Inflammatory macrophage treated with lipopolysaccharide for 1 hour (primary cell): ENCODE results near the gene GTF3C1.

ENCODE experiments used
- DNase-seq, 2 donors: peaks; one replicate each; pipeline ENCODE4 v3.0.0-alpha.2; 2020 to 2022

GTF3C1 gene

DNA sequence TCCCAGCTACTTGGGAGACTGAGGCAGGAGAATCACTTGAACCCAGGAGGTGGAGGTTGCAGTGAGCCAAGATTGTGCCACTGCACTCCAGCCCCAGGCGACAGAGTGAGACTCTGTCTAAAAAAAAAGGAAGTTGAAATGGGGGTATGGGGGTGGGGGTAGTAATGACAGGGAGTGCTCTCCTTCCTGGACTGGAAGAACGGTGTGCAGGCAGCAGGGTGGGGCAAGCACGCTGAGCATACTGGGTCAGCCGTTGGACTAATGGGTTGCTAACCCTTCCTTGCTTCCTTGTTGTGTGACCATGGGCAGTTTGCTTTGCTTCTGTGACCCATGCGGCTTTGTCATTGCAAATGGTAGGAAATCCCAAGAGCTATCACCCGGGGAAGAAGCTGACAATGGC, 16.7 kb upstream of the GTF3C1 start:
- DNase-seq = peak; percentile 28 to 49

DNA sequence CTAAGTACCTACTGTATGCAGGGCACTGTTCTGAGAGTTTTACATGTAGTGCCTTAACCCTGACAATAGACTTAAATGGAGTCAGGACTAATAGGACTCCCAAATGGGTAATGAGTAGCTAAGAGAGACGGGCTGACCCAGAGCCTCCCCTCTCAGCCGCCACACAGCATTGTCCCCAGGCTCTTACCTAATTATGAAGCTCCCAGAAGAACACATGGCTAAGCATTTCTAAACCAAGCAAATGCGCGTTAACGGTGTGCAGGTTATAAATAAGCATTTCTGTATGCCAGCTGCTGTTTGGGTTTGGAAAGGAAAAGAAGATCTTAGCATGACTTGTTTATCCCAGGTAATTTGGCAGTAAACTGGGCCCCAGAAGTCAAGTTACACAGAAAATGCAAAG, 14.5 kb upstream of the GTF3C1 start:
- no peak for DNase-seq

DNA sequence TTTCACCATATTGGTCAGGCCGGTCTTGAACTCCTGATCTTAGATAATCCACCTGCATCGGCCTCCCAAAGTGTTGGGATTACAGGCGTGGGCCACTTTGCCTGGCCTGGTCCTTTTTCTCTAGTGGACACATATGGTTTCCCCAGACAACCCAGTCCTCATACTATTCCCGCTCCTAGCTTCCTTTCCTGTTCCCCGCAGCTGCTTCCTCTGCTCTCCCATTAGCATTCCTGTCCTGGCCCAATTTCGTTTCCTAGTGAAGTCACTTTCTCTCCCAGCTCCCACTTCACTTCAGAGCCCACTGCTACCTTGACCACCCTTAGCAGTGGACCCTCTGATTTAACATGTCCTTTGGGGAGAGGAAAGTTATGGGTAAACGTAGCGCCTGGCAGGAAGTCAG, 11.5 kb upstream of the GTF3C1 start:
- no peak for DNase-seq

DNA sequence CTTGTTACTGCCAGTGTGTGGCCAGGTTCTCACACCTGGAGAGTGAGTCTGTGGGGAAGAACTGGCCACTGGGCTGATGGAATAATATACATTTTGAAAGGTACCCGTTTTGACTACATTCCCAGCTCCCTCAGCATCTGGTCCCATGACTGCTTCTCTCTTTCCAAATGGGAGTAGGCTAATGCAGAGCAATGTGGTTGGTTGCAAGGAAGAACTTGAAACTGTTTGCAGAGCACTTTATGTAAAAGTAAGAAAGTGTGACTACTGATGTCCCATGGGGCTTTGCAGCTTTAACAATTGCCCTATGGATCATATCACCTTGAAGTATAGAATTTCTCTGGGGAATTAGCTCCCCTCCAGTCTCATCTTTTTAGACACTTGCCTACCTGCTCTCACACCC, 9.2 kb upstream of the GTF3C1 start:
- DNase-seq = no peak

DNA sequence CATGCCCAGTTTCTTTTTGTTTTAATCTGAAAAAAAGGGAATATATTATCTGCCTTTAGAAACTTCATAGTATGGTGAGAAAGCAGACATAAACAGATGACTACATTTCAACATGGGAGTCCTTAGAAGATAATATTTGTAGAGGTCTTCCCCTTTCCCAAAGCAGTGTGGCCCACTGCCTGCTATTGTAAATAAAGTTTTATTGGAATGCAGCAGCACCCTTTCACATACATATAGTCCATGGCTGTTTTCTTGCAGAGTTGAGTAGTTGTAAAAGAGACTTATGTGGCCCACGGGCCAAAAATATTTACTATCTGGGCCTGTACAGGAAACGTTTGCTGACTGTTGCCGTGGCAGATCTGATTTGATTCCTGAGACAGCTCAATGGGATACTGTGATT, 8.7 kb upstream of the GTF3C1 start:
- DNase-seq = no peak

DNA sequence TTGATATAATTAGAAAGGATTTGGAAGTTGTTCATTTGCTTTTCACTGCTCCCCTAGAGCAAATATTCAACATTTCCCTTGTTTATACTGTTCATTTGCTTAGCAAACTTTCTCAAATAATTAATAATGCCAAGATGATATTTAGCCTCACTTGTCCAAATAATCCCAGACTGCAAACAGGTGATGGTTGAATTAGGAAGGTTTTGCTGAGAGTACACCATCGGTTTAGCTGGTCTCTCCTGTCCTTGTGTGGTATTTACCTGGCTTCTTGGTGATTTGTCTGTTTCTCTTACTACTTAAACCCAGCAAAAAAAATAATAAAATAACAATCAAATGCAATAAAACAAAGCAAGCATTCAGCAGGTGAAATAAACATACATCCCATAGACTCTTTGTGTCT, 6.8 kb upstream of the GTF3C1 start:
- no peak for DNase-seq

DNA sequence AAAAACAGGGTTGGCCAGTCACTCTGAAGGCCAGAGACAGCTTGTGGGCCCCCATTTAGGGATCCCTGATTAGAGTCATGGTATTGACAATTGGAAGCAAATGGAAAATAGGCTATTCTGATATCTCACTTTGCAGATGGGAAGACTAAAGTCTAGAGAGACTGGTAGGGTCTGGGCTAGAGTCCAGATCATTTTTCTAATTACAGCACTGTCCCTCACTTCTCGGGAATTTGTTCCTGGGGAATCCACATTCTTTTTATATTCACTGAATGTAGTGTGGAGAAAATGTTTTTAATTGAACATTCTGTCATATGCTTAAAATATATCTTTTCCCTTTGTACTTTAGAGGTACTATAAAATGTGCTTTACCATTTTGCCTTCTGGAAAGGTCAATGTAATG, 1.3 kb upstream of the GTF3C1 start:
- DNase-seq = no peak

DNA sequence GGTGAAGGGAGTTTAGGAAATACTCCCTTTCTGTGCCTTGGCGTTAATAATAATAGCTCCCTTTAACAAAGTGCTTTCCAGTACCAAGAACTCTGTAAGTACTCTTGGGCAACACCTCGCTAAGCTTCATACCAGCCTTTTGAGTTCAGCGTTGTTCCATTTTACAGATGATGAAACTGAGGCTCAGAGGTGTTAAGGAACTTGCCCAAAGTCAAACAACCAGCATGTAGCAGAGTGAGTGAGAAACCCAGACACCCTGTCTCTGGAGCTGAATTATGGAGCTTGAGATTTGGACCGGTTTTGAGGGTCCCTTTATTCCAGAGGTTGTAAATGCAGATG, 838 bp upstream of the GTF3C1 start:
- DNase-seq = no peak

DNA sequence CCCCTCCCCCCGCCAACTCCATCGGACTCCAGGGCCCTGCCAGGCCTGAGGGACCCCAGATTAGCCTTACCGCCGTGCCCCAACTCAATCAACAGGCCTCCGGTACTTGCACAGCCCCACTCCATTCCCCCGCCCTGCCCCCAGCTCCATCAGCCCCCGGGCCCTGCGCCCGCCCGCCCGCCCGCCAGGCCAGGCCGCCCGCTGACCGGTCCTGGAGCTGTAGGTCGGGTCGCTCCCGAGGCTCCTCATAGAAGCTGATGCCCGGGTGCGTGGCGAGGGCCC, 308 bp downstream of the GTF3C1 start:
- DNase-seq = no peak

DNA sequence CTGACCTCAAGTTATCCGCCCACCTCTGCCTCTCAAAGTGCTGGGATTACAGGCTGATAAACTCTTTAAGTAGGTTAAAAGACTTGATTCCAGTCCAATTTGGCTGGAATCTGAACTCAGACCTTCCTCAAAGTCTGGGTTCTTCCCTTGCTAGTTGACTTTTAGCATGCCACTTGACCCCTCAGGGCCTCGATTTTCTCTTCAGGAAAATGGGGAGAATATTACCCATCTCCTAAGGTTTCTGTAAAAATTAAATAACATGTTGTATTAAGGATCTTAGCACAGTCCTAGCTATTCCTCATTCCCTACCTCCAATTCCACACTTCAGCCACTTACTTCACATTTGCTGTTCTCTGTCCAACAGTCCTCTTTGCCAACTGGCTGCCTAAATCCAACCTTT, 1.9 kb downstream of the GTF3C1 start:
- no peak for DNase-seq

DNA sequence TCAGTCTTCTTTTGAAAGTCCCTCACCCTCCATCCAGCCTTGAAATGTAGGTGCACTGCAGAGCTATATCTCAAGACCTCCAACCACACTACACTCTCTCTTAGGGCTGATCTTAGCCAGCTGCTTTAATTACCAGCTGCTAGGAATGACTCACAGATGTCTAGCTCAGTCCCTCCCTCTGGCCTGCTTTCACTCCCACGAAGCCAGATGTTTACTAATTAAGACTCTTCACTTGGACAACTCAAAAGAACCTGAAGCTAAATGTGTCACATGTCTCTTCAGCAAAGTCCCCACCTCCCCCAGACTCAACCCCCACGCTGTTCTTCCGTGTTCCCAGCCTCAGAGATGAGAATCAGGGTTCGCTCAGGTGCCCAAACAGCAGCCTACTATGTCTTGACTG, 2.6 kb downstream of the GTF3C1 start:
- peak in 1 of 2 donors; percentile 6 for DNase-seq

DNA sequence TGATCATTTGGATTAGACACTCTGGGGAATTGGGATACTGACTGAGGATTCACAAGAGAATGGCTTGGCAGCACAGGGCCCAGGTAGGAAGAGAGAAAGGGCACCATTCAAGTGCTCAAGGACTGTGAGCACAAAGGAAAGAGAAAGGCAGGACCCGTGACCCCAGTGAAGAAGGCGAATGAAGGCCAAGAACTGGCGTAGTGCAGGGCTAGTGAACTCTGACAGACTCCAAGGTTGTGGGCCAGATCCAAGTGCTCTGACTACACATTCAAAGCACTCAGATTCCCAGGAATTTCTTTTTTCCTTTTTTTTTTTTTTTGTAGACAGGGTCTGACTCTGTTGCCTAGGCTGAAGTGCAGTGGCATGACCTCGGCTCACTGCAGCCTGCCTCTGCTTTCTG, 5.0 kb downstream of the GTF3C1 start:
- DNase-seq = no peak

DNA sequence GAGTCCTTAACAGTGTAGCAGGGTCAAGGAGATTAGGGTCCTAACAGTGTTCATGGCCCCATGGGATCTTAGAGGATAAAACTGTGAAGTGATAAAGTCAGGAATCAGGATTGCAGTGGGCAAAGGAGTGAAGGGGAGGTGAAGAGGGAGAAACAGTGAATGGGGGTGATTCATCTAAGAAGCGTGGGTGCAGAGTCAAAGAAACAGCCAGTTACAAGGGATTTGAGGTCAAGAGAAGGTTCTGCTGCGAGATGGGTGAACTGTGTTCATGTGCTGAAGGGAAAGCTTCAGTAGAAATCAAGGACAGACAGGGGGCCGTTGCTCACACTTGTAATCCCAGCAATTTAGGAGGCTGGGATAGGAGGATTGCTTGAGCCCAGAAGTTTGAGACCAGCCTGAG, 5.9 kb downstream of the GTF3C1 start:
- no peak for DNase-seq

DNA sequence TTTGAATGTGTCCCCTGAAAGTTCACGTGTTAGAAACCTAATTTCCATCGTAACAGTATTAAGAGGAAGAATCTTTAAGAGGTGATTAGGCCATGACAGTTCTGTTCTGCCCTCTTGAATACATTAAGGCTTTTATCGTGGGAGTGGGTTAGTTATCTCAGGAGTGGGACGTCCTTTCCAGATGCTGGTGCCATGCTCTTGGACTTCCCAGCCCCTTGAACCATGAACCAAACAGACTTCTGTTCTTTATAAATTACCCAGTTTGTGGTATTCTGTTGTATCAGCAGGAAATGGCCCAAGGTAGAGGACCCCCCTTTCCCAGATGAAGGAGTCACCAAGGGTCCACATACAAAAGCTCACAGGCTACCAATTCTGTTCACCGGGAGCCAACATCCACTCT, 10.1 kb downstream of the GTF3C1 start:
- DNase-seq = no peak

DNA sequence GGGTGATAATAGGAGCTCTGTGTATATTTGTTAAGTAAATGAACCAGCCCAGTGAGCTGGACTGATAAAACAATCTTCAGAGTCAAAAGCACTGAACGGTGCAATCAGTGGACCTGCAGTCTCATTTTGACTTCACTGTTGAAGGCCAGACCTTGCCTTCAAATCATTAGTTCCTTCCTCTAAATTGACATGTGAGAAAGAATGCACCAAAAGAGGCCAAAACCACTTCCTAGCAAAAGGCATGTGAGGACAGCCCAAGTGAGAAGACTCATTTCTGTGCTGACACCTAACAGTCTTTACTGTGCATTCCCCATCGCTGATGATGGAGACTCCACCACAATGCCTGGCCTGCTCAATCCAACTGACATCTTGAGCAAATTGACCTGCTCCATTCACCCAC, 10.6 kb downstream of the GTF3C1 start:
- no peak for DNase-seq

DNA sequence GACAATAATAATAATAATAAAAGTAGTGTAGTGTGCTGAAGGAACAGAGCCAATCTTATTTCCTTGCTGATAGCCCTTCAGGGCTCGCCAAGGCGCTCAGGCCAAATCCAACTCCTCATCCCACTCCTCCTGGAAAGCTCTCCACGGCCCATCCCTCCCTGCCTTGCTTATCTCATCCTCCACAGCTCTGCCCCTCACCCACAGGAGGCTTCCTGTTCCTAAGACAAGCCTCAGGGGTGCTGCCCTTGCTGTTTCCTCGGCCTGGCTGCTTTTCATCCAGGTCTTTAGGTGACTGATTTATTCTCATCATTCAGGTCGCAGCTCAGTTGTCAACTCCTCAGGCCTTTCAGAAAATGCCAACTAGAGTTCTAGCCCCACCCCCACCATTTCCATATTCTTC, 11.2 kb downstream of the GTF3C1 start:
- no peak for DNase-seq

DNA sequence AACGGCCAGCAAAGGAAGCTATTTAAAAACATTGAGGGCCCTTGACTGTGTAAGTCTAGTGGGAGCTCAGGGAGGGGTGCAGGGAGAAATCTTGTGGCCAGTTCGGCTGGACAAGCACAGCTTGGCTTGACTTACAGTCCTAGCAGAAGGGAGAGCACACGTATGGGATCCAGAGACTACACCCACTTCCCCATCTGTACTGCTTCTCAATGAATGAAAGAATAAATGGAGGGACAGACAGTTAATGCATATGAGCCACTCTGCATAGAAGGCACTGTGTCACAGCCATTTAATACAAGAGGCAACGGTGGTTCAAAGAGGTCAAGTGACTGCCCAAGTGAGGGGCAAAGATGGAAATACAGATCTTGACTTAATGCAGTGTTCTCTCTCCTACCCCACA, 15.5 kb downstream of the GTF3C1 start:
- DNase-seq = no peak

DNA sequence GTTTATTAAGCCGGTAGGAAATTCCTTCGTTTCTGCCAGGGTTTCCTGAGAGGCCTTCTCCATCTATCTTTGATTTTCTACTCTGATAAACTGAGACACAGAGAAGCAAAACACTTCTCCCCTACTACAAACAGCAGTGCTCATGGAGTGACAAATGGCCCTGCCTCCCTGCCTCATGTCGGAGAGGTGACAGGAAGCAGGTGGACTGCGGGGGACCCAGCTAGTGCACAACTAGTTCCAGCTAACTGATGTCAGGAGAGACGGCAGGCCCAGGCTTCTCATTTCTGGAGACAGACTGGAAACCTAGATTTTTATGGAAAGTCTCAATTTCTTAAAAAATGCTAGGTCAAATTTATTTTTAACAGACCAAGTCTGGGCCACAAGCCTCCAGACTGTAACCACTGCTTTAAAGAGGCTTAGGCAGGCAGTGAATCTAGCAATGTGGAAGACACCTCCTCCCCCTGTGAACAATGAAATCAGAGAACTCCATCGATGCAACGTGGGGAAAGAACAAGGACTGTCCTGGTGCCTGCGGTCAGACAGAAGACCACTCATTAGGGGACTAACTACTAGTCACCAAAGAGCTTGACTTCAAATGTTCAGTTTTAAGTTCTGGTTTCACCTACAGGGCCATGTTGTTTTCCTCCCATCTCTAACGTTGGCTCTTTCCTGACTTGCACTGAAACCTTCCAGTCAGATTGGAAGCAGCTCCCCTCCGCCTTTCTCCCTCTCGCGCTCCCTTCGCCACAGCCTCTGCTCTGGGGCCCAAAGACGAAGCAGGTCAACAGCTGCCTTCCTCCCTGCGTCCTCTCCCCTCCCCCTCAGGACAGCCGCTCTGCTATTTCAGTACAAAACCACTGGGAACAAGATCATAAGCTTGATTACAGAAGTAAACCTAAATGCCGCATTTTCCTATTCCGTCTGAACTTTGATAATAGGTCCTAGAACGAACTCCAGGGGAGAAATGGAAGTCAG, 17.6 kb downstream of the GTF3C1 start:
- no peak for DNase-seq

DNA sequence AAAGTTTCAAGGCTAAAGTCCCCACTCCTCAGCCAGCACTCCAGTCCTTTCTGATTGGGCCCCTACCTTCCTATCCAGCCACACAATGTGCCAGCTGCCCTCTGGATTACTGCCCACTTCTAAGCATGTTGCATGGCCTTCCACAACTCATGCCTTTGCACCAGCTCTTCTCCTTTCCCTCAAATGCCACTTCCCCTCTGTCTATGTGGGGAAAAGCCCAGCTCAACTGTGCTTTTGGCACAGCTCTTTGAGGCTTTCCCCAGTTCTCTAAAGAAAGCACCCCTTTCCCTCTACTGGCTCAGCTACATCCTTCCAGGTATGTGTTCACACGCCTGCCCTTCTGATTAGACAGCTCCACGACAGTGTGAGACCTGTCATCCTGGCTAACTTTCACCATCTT, 18.5 kb downstream of the GTF3C1 start:
- peak; percentile 49 to 67 for DNase-seq

DNA sequence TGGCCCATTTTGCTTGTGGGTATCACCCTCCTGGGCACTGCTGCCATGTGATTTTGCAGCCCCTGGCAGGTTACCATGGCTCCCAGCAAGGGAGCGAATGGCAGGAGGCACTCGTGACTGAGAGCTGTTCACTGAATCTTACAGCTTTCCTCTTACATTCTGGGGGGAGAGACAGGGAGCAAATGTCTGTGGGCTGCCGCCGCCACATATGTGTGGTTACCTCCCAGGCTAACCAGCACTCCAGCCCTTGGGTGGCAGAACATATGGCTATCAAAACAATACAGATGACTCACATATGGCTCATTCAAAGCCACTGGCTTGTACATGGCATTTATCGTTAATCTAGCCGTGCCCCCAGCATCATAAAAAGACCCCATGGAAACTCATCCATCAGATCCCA, 19.8 kb downstream of the GTF3C1 start:
- DNase-seq = no peak

DNA sequence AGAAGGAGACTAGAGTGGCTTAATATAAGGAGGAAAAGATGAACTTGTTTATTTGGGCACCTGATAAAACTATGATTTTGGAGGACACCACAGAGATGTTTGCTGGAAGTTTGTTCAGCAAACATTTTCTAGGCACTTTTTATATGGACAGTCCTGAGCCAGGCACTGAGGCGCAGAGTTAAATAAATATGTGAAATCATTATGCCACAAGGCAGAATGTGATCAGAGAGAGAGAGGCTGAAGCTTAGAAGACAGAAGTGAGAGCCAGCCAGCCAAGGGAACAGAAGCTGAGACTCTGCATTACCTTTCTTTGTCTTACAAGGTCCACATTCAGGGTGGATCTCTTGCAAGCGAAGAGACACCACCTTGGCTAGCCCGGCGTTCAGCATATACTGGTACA, 21.4 kb downstream of the GTF3C1 start:
- no peak for DNase-seq

DNA sequence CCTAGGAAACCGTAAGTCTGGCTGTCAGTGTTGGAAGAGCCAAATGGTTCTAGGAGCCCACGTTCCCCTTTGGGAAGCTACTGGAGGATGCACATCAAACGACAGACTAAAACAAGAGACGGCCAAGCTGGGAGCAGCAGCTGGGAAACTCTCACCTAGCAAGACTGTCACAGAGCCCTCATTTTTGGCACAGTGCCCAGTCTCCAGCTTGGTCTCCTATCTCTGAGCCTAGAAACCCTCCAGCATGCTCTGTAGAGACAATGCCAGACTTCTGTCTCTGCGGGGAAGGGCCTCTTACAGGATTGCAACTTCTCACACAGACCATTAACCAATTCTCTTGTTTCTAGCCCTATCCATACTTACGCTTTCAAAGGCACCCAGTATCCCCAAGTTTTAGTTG, 23.5 kb downstream of the GTF3C1 start:
- DNase-seq = no peak

DNA sequence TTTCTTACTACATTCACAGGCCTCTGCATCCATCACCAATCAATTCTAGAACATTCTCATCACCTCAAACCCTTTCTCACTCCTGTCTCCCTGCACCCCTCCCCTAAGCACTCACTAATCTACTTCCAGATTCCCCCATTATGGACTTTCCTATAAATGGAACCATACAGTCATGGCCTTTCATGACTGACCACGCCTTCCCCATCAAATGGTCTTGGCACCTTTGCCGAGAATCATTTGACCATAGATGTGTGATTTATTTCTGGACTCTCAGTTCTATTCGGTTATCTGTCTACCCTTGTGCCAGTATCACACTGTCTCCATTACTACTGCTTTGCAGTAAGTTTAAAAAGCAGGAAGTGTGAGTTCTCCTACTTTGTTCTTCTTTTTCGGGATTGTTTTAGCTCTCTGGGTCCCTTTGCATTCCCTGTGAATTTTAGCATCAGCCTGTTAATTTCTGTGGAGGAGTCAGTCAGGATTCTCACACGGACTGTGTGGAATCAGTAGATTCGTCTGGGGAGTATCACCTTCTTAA, 27.5 kb downstream of the GTF3C1 start:
- no peak for DNase-seq

DNA sequence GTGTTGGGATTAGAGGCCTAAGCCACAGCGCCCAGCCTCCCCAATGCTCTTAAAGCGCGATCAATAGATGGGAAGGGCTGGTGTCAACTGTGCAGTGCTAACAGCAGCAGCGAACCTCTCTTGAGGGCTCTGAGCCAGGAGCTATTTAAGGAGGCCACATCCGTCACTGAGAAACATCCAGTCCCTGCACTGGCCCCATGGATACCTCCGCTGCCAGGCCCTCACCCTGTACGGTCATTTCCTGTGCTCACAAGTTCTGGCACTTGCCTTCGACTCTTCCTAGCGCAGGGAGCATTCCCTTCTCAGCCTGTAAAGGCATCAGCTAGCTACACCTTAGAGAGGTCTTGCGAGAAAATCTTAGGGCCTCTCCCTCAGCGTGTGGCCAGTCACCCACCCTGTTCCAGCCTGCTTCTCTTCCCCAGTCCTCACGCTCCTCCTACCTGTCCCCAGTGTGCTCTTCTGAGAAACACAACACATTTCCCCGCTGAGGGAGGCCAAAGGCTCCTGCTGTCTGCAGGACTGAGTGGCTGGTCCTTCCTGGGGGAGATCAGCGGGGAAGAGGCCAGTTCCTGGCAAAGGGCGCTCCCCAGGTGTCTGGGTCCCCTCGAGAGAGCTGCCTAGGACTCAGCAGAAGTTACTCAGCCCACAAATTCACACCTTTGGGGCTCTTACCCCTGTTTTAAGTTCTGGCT, 28.6 kb downstream of the GTF3C1 start:
- no peak for DNase-seq

DNA sequence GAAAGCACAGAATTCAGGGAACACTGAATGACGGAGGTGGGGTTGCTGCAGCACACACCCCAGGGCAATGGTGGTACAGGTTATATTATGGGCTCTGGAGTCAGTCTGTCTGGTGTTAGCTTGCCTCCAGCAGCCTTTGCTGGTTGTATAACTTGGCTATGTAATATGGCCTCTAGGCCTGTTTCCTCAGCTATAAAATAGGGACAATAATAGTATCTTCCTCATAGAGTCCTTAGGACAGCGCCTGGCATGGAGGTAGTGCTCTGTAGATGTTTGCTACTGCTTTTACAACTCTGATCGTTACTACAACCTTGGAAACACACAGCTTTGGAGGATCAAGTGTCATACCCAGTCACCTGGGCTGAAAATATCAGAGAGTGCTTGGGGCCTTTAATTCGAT, 31.5 kb downstream of the GTF3C1 start:
- DNase-seq = no peak
